RWPE2 (cell line): ENCODE data around the gene PIGX.

ENCODE experiments used
- ATAC-seq: fragments of 200-7000 bp; cut with Tn5 transposase; 3 replicates; pipeline ENCODE4 v1.9.1; 2021; ENCODE audit warnings: low read depth
- DNase-seq: peaks from one replicate; pipeline ENCODE4 v3.0.0-alpha.2; 2020; ENCODE audit warnings: low spot score
- H3K27ac ChIP-seq: fragments of 450-650 bp; 2 replicates; pipeline ENCODE4 v1.5.1; 2017; ENCODE audit warnings: mild to moderate bottlenecking; ENCODE audit not compliant: poor library complexity, severe bottlenecking
- H3K27me3 ChIP-seq: fragments of 250-450 bp; sonication (Bioruptor Pico); 2 replicates; pipeline ENCODE4 v1.5.1; 2021; ENCODE audit warnings: mild to moderate bottlenecking, moderate library complexity; ENCODE audit not compliant: insufficient read depth, poor library complexity, severe bottlenecking
- H3K36me3 ChIP-seq: fragments of 250-450 bp; sonication (Bioruptor Pico); 2 replicates; pipeline ENCODE4 v1.5.1; 2020; ENCODE audit warnings: low read depth, mild to moderate bottlenecking, moderate library complexity
- H3K4me1 ChIP-seq: fragments of 250-450 bp; sonication (Bioruptor Pico); 2 replicates; pipeline ENCODE4 v1.5.1; 2021; ENCODE audit warnings: mild to moderate bottlenecking, moderate library complexity; ENCODE audit not compliant: insufficient read depth, poor library complexity, severe bottlenecking
- H3K4me3 ChIP-seq: fragments of 250-450 bp; sonication (Bioruptor Pico); 2 replicates; pipeline ENCODE4 v1.5.1; 2021; ENCODE audit warnings: mild to moderate bottlenecking, moderate library complexity; ENCODE audit not compliant: severe bottlenecking
- H3K9me3 ChIP-seq: fragments of 250-450 bp; sonication (Bioruptor Pico); 2 replicates; pipeline ENCODE4 v1.5.1; 2021; ENCODE audit warnings: mild to moderate bottlenecking, moderate library complexity; ENCODE audit not compliant: severe bottlenecking
- CTCF ChIP-seq: fragments of 450-650 bp; IDR thresholded peaks from one replicate; pipeline ENCODE4 v1.5.1; 2017; ENCODE audit warnings: mild to moderate bottlenecking, moderate library complexity; ENCODE audit not compliant: poor library complexity, severe bottlenecking

PIGX gene

GRCh38 chr3:196782511-196782910 is 70.3 kb downstream of the PIGX start:
- H3K36me3 ChIP-seq: peaks cover 47% of the 10 kb centered on the region
- ATAC-seq (no peak), DNase-seq (no peak)
- no peak overlapping the region for H3K27ac ChIP-seq
- H3K4me3 ChIP-seq: no peak overlapping the region
- H3K4me1 ChIP-seq: peaks cover 21% of the 10 kb centered on the region
- TF ChIP-seq CTCF: no peak
- H3K9me3 ChIP-seq: no peaks in the 10 kb centered on the region
- no peaks in the 10 kb centered on the region for H3K27me3 ChIP-seq
